ENCODE results near the gene PARD3B. TPM values are rescaled to one million over a fixed set of nuclear protein-coding genes. Genes with fewer than 3 reads are reported as not detected.

Gene PARD3B
- total RNA-seq, 1 experiment from 2014 or later = 2.0 TPM

DNA sequence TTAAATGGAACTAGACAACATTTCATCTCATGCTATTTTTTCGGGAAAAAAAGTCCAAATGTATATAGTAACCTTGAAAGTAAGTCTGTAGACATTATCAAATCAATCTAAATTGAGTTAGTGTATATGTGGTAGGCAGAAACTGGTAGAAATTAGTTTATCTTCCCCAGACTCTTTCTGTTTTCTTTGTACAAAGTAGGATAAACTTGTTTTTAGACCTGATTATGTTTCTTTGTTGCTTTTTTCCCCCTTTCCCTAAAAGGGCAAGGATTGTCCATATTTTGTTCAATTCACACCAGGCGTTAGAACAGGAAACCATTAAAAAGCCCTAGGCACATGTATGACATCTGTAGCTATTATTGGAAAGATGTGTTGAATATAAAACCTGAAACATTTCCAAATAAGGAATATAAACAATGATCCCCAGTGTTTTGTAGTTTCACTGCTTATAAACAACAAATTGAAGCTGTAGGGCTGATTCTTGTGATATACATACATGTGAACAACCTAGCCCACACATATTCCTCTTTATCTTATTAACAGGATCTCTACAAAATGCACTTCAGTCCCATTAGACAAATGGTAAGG, 528.3 kb downstream of the PARD3B start:
- Histone ChIP-seq H3K79me2 (ENCODE audit: insufficient read depth, low read length) (no peaks in the 10 kb centered on the region), H4K20me1 (ENCODE audit: insufficient read depth) (no peaks in the 10 kb centered on the region), H3K36me3 (ENCODE audit: control insufficient read depth in 1 of 2, insufficient read depth in 2 of 2, low read length in 2 of 2) (no peaks in the 10 kb centered on the region), H3K9ac (ENCODE audit: low read length) (no peak overlapping the region), H2AFZ (ENCODE audit: low read depth, low read length, poor library complexity, severe bottlenecking) (no peak overlapping the region), H3K4me2 (ENCODE audit: low read length) (no peak overlapping the region), H3K4me3 (replicated peaks in 1 of 2; ENCODE audit: low read depth in 1 of 2, low read length in 2 of 2) (no peak overlapping the region), H3K9me3 (ENCODE audit: control insufficient read depth in 1 of 2, insufficient read depth in 1 of 2, low read depth in 1 of 2, low read length in 2 of 2) (no peaks in the 10 kb centered on the region), H3K27me3 (ENCODE audit: insufficient read depth, low read length) (no peaks in the 10 kb centered on the region), H3K9me2 (ENCODE audit: insufficient read depth) (no peaks in the 10 kb centered on the region), H3K27ac (ENCODE audit: low read depth, low read length) (no peak overlapping the region), H3K4me1 (ENCODE audit: control insufficient read depth in 1 of 2, insufficient read depth in 2 of 2, low read length in 2 of 2) (no peaks in the 10 kb centered on the region)
- no peak for DNase-seq (ENCODE audit: low read depth, low spot score)
- ChIA-PET POLR2A (no interaction called here), RAD21 (ENCODE audit: low non-redundant PET in 1 of 2, low total read pairs in 2 of 2, uncharacterized antibody in 2 of 2, unreplicated experiment in 2 of 2) (no interaction called here), CTCF (no interaction called here)
- BruUV-seq (replicated peaks) = no TSS peak
- TF ChIP-seq SIN3A (IDR thresholded peaks at IDR 0.05; ENCODE audit: low read depth) (no peak), POLR2AphosphoS5 (IDR thresholded peaks at IDR 0.05; ENCODE audit: low read depth, low read length) (no peak), YY1 (IDR thresholded peaks at IDR 0.05; ENCODE audit: extremely low read depth, insufficient replicate concordance, low read depth, low read length) (no peak), ZBTB33 (IDR thresholded peaks at IDR 0.05; ENCODE audit: extremely low read depth, insufficient replicate concordance, low read length) (no peak), FOSL1 (IDR thresholded peaks at IDR 0.05; ENCODE audit: low read depth) (no peak), SP1 (IDR thresholded peaks at IDR 0.05; ENCODE audit: low read depth) (no peak), CEBPB (IDR thresholded peaks at IDR 0.05; ENCODE audit: low read depth) (no peak), SRF (IDR thresholded peaks at IDR 0.05; ENCODE audit: low read depth) (no peak), TCF7L2 (IDR thresholded peaks at IDR 0.05; ENCODE audit: borderline replicate concordance, extremely low read depth, insufficient read depth, insufficient read length) (no peak), EZH2phosphoT487 (IDR thresholded peaks at IDR 0.05; ENCODE audit: borderline replicate concordance) (no peak), ZFX (IDR thresholded peaks at IDR 0.05) (no peak), EZH2 (IDR thresholded peaks at IDR 0.05) (no peak)
- TF ChIP-seq, protein P1, sequence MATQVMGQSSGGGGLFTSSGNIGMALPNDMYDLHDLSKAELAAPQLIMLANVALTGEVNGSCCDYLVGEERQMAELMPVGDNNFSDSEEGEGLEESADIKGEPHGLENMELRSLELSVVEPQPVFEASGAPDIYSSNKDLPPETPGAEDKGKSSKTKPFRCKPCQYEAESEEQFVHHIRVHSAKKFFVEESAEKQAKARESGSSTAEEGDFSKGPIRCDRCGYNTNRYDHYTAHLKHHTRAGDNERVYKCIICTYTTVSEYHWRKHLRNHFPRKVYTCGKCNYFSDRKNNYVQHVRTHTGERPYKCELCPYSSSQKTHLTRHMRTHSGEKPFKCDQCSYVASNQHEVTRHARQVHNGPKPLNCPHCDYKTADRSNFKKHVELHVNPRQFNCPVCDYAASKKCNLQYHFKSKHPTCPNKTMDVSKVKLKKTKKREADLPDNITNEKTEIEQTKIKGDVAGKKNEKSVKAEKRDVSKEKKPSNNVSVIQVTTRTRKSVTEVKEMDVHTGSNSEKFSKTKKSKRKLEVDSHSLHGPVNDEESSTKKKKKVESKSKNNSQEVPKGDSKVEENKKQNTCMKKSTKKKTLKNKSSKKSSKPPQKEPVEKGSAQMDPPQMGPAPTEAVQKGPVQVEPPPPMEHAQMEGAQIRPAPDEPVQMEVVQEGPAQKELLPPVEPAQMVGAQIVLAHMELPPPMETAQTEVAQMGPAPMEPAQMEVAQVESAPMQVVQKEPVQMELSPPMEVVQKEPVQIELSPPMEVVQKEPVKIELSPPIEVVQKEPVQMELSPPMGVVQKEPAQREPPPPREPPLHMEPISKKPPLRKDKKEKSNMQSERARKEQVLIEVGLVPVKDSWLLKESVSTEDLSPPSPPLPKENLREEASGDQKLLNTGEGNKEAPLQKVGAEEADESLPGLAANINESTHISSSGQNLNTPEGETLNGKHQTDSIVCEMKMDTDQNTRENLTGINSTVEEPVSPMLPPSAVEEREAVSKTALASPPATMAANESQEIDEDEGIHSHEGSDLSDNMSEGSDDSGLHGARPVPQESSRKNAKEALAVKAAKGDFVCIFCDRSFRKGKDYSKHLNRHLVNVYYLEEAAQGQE (IDR thresholded peaks at IDR 0.05; ENCODE audit: low read depth) = no peak
- ATAC-seq = no peak
- intact Hi-C loops (cut with micrococcal nuclease) = no loop called here
